Motor neuron (in vitro differentiated cells): ENCODE results near the gene RAB36. TPM values are rescaled to one million over a fixed set of nuclear protein-coding genes. Genes with fewer than 3 reads are reported as not detected.

Source experiments
- ATAC-seq, 8 experiments: fragments of 200-7000 bp; cut with Tn5 transposase; replicated peaks in 6 of 8; 2 replicates each; pipeline ENCODE4 v1.8.0; 2021; ENCODE audit warnings: mild to moderate bottlenecking in 8 of 8, moderate library complexity in 8 of 8
- H3K27ac ChIP-seq, 2 donors: fragments of 250-450 bp; sonication (Bioruptor Pico); 2 replicates each; pipeline ENCODE4 v1.9.0; 2021; ENCODE audit warnings: antibody characterized with exemption in 2 of 2, mild to moderate bottlenecking in 2 of 2, moderate library complexity in 1 of 2
- H3K4me1 ChIP-seq, 2 donors: fragments of 250-450 bp; sonication (Bioruptor Pico); replicated peaks in 1 of 2; 2 replicates each; pipeline ENCODE4 v1.6.1; 2021; ENCODE audit warnings: antibody characterized with exemption in 2 of 2, mild to moderate bottlenecking in 2 of 2, moderate library complexity in 1 of 2
- H3K4me3 ChIP-seq, 5 donors: fragments of 250-450 bp; sonication (Bioruptor Pico); 2 replicates each; pipeline ENCODE4 v1.9.0; 2021; ENCODE audit warnings: antibody characterized with exemption in 5 of 5, mild to moderate bottlenecking in 5 of 5, moderate library complexity in 4 of 5
- WGBS, 10 experiments: fragments of 450-650 bp; shearing (Covaris generic); methylation state at CpG; one replicate each; pipeline ENCODE4 v1.0.0; 2022; 5-methylcytosine and 5-hydroxymethylcytosine counted together
- in situ Hi-C, 9 experiments: fragments of 400-800 bp; cut with MboI; loops; one replicate each; pipeline ENCODE4 v1.15.0; 2021; ENCODE audit warnings: low sequenced_read_pairs in 9 of 9, low pct_unique_long_range_greater_than_20kb in 2 of 9; ENCODE audit not compliant: unreplicated experiment in 9 of 9
- total RNA-seq, 8 experiments: library from RNA; unstranded; fragments of 300-600 nt; gene quantifications; 2 replicates each; pipeline versions ENCODE4 v1.2.3 to v1.2.4, GENCODE V29; 2022

The RAB36 gene
- total RNA-seq, 8 experiments from 2014 or later: 3.1 to 14.4 (median 3.9) TPM

DNA sequence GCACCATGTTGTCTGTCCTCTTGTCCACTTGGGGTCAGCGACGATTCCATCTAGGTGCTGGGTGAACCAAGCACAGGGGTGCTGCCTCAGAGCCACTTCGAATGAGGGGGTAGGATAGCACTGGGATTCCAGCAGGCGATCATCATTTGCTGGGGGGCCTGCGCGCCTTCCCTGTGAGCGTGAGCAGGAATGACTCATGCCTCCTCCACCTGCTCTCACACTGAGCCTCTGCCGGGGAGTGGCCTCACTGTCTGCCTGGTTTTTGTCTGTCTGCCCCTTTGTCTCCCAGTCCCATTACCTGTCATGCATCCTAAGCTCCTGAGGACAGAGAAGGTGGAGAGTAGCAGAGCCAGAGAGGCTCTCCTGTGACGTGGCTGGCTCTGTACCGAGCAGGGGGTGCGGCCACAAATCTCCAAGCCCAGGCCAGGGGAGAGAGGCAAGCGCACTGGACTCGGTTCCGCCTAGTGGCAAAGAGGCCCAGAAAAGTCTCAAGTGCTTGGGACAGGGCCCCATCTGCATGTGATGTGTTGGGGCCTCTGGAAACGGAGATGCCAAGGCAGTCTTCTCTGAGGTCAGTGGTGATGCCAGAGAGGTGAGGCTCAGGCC, 34.3 kb upstream of the RAB36 start:
- H3K27ac ChIP-seq: peak overlapping the region; percentile 62 to 65
- peaks cover 20 to 25% of the 10 kb centered on the region in 2 donors for H3K4me1 ChIP-seq
- no peak overlapping the region for H3K4me3 ChIP-seq
- 40 to 100% (median 80%) methylated on average over 1 to 6 of the region's 15 CpGs; no CpG with 5 or more reads in 3 of the 10 experiments for WGBS, 10 experiments
- in situ Hi-C loops: no loop called here
- peak in 5 of 8 experiments; percentile 59 to 83 (median 75) for ATAC-seq

DNA sequence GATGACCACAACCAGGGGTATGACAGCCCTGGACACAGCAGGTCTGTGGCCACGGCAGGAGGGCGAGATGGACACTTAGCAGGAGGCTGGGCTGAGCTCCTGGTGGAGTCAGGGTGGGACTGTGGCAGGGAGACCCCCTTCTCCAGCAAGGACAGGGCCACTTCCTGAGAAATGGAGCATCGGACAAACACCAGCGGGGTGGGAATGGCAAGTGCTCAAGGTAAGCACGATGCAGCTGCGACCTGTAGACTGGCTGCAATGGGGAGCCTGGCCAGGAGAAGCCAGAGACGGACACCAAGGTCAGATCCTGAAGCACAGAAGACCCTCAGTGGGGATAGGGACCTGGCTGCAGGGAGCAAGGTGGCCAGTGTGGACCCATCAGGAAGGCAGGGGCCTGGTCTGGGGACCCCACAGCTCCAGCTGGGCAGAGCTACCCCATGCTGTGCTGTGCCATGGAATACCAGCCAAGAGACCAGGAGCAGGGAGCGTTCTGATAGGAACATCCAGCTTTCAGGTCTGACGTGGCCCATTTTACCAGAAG, 32.7 kb upstream of the RAB36 start:
- 50 to 100% (median 90%) methylated on average over 2 to 4 of the region's 9 CpGs; no CpG with 5 or more reads in 5 of the 10 experiments for WGBS, 10 experiments
- in situ Hi-C loops: no loop called here
- Histone ChIP-seq H3K27ac (peak overlapping the region; percentile 33 to 74), H3K4me3 (no peak overlapping the region), H3K4me1 (peaks cover 27 to 34% of the 10 kb centered on the region in 2 donors)
- ATAC-seq: no peak

DNA sequence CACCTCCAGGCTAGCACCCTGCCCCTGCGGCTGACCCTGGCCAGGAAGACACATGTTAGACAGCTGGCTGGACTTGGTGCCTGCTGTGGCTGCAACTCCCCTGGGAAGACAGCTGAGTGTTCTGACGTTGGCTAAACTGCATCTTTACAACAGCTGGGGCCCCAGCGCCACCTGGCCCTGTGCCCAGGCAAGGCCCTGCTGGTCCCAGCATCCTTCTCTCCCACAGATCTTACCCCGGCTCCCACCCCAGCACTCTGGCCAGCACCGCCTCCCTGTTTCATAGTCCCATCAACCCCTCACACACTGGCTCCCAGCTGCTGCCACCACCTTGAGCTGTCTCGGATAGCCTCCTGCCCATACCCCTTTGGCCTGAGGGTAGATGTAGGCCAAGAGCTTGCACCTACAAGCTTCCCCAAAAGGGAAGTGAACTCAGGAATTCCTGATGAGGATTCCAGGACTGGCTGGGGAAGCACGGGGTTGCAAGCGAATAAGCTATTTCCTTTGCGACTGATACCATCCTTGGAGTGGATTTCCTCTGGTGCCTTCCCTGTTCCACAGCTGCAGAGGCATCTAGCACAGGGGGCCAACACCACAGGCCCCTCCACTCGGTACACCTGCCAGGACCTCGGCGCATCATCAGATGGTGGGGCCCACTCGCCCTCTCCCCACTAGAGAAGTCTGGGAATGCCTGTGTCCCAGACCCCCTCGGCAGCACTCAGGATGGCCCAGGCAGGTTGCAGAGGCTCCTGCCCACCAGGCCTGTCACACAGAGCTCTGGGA, 32.0 kb upstream of the RAB36 start:
- peak in 5 of 8 experiments; percentile 21 to 56 (median 33) for ATAC-seq
- peak overlapping the region in 1 of 2 donors; percentile 74 for H3K27ac ChIP-seq
- in situ Hi-C loops: no loop called here
- no peak overlapping the region for H3K4me3 ChIP-seq
- WGBS, 10 experiments: 47 to 100% (median 67%) methylated on average over 1 to 6 of the region's 14 CpGs; no CpG with 5 or more reads in 3 of the 10 experiments
- peaks cover 30 to 34% of the 10 kb centered on the region in 2 donors for H3K4me1 ChIP-seq

DNA sequence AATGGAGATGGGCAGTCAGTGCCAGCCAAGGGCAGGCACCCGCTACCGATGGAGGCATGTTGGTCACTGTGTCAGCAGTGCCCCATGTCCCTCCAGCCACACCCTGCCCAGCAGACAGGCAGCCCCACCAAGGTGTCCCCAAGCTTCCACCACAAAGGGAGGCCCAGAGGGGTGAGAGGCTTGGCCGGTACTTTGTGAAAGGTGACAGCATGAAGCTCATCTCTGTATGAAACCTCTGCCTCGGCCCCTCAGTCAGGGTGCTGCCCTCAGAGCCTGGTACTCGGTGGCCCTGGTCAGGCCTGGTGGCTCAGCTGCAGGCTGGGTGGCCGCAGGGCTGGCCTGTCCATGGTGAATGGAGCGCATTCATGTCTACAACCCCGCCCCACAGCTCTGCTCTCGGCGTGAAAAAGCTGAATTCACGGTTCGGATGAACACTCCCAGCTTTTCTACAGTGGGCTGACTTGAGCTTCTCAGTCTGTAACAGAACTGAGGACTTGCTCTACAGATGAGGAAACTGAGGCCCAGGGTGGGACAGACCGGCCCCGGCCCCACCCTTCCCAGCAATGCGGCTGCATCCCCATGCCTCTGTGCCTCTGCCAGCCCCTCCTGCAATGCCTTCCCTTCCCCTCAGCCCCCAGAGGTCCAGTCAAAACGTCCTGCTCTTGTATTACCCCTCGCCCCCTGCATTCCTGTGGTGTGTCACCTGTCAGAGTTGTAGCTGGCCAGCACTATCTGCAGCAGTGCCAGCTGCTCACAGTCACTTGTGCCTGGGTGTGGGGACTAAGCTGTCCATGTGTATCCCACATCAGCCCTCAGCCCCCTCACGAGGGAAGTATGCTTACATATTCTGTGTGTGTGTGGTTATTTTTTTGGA, 31.2 kb upstream of the RAB36 start:
- Histone ChIP-seq H3K4me3 (no peak overlapping the region), H3K27ac (peak overlapping the region in 1 of 2 donors; percentile 74), H3K4me1 (peaks cover 30 to 34% of the 10 kb centered on the region in 2 donors)
- WGBS, 10 experiments: 68 to 100% (median 88%) methylated on average over 1 to 5 of the region's 18 CpGs; no CpG with 5 or more reads in 6 of the 10 experiments
- peak in 1 of 8 experiments; percentile 64 for ATAC-seq
- in situ Hi-C loops: no loop called here

DNA sequence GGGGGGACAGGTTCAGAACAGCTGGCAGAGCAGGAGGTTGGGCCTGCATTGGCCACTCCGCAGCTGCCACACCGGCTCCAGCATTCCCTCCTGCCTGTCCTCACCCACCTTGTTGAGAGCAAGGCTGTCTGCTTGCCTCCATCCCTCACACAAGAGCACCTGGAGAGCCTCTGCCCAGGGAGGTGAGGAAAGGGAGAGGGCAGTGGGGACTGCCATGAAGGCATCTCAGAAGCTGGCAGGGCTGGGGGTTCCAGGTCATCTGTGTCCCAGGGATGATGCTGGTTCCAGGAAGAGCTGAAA, 30.6 kb upstream of the RAB36 start:
- Histone ChIP-seq H3K4me3 (no peak overlapping the region), H3K4me1 (peaks cover 26 to 29% of the 10 kb centered on the region in 2 donors), H3K27ac (peak overlapping the region in 1 of 2 donors; percentile 74)
- 100% methylated on average over 2 of the region's 2 CpGs; no CpG with 5 or more reads in 9 of the 10 experiments for WGBS, 10 experiments
- in situ Hi-C loops: no loop called here
- no peak for ATAC-seq

DNA sequence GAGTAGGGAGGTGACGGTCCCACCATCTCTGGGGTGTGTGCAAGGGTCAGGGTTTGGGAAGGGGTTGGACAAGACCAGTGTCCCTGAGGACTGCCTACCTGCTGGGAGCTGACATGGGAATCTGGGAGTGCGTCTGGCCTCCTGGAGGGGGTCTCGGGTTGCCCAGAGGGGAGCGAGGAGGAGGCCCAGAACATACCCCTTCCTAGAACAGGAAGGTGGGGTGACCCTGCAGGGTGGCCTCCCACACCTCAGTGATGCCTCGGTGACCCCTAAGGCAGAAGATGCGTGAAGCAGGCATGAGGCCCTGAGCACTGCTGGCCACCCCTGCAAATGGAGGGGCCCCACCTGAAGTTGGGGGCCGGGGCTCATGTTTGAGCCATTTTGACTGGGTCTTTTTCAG, 29.9 kb upstream of the RAB36 start:
- WGBS, 10 experiments: 20 to 100% (median 90%) methylated on average over 1 to 5 of the region's 7 CpGs; no CpG with 5 or more reads in 6 of the 10 experiments
- Histone ChIP-seq H3K4me3 (no peak overlapping the region), H3K4me1 (peaks cover 19 to 22% of the 10 kb centered on the region in 2 donors), H3K27ac (peak overlapping the region; percentile 43 to 76)
- in situ Hi-C loops: no loop called here
- no peak for ATAC-seq

DNA sequence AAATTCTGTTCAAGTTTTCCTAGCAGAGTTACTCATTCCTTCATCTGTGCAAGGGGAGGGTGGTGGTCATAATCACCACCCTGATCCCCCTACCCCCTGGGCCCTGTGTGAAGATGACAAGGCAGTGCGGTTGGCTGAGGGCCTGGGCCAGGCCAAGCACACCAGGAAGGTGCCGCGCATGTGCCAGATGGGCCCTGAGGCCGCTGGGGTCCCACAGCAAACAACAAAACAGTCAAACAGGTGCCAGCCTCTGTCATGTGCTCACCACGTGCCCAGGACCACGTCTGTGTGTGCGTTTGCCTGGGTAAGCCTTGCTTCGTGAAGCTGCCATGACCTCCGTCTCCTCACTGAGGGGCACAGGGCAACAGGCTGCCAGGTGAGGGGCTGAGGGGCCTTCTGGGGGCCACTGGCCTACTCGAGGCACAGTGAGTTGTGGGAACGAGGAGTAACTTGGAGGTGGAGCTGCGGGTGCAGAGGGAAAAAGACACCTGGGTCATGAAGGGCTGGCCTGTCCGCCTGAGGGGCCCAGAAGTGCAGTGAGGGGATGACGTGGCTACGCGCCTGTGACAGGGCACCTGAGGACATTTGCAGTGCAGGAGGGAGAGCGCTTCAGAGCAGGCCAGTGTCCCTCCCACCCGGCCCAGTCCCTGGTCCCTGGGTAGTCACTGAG, 29.3 kb upstream of the RAB36 start:
- ATAC-seq: no peak
- Histone ChIP-seq H3K4me1 (peaks cover 16 to 19% of the 10 kb centered on the region in 2 donors), H3K27ac (peak overlapping the region; percentile 43 to 76), H3K4me3 (no peak overlapping the region)
- in situ Hi-C loops: no loop called here
- WGBS, 10 experiments: 37 to 100% (median 94%) methylated on average over 1 to 5 of the region's 18 CpGs; no CpG with 5 or more reads in 6 of the 10 experiments

DNA sequence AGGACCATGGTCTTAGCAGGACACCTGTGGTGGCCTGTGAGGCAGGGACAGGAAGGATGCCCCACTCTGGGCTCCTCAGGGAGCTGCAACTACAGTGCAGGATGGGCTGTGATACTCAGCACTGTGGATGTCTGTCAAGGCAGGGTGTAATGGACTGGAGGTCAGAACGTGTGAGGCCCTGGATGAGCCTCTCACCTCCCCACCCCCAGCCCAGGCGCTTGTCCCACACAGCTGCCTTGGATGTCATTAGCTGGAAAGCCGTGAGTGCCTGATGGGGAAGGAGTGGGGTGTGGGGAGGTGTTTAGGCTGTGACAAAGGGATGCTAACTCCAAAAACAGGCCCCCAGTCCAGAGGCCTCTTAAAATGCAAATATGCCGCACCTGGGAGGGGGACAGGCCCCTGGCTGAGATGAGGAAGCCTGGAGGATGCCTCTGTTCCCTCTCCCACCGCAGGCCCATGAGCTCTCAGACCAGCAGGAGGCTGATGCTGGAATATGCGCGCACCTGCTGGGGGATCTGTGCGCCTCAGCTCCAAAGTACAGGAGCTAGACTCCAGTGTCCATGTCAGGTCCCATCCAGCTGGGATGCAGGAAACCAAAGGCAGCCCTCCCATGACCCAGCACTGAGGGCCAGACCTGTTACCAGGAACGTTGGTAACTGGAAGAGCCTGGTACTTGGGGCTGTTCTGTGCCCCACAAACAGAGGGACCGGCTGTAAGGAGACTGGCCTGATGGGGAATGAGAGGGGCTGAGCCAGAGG, 28.6 kb upstream of the RAB36 start:
- ATAC-seq: peak in 5 of 8 experiments; percentile 5 to 47 (median 30)
- 30 to 80% (median 49%) methylated on average over 1 to 3 of the region's 10 CpGs; no CpG with 5 or more reads in 6 of the 10 experiments for WGBS, 10 experiments
- in situ Hi-C loops: no loop called here
- Histone ChIP-seq H3K27ac (peak overlapping the region; percentile 53 to 76), H3K4me1 (peaks cover 13 to 20% of the 10 kb centered on the region in 2 donors), H3K4me3 (no peak overlapping the region)

DNA sequence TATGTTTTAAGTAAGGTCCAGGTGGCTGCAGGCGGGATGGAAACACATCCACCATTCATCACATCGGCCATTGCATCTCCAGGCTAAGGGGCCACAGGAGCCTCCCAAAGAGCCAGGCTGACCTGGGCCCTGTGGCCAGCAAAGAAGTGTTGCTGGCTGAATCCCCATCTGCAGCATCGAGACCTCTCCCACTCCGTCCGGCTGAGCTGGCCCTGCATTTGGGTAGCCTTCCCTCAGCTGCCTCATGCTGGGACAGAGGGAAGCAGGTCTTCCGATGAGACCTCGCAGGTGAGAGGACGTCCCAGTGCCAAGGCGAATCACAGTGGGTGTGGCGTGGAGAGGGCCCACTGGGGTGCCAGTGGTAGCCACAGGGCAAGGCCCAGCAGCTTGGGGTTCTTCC, 28.0 kb upstream of the RAB36 start:
- H3K4me3 ChIP-seq: no peak overlapping the region
- peaks cover 13 to 20% of the 10 kb centered on the region in 2 donors for H3K4me1 ChIP-seq
- WGBS, 10 experiments: 100% methylated on average over 1 to 2 of the region's 10 CpGs; no CpG with 5 or more reads in 6 of the 10 experiments
- in situ Hi-C loops: no loop called here
- ATAC-seq: no peak
- peak overlapping the region; percentile 53 to 76 for H3K27ac ChIP-seq

DNA sequence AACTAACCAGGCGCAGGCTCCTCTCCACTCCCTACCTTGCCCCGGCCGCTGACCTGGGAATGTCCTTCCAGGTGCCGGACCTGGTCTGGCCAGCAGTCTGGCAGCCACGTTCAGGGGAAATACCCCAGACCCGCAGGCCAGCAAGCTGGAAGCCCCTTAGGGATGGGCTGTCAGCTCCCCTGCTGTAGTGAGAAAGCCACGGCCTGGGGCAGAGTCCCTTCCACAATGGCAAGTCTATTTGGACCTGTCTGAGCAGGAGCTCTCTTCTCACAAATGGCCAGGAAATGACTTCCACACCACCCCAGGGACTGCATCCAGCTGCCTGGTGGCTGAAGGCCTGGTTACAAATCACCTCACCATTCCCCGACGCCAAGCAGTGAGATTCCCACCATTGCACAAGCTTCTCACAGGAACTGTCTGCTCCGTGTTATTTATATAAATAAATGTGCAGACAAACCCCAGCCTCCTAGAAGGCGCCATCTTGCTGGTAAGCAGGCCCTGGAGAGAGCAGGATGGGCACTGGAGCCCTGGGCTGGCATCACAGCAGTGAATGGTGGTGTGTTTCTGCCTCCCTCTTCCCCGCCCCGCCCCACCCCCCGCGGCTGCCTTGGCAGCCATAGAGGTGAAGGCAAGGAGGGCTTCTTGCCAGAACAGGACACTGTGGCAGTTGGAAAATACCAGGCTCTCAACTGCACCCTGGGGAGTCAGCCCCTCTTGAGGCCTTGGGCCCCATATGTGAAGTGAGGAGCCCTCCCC, 27.2 kb upstream of the RAB36 start:
- Histone ChIP-seq H3K4me1 (peaks cover 9 to 20% of the 10 kb centered on the region in 2 donors), H3K4me3 (no peak overlapping the region), H3K27ac (peak overlapping the region; percentile 53 to 76)
- in situ Hi-C loops: no loop called here
- peak in 1 of 8 experiments; percentile 10 for ATAC-seq
- WGBS, 10 experiments: 80 to 100% (median 90%) methylated on average over 1 to 4 of the region's 15 CpGs; no CpG with 5 or more reads in 5 of the 10 experiments
